H1 (cell line): ENCODE data around the gene FOXQ1. TPM values are rescaled to one million over a fixed set of nuclear protein-coding genes. Genes with fewer than 3 reads are reported as not detected.

Experiments used
- CTCF ChIA-PET: fragments of 300-600 bp; sonication (Branson Sonifier 250); formaldehyde crosslinking; loops from one replicate; lab custom pipeline; 2021; ENCODE audit not compliant: partially characterized antibody; lab: Charles Lee
- POLR2A ChIA-PET: fragments of 300-600 bp; sonication (Branson Sonifier 250); formaldehyde crosslinking; loops from one replicate; lab custom pipeline; 2021; ENCODE audit warnings: inconsistent platforms; ENCODE audit not compliant: partially characterized antibody; lab: Charles Lee
- DNase-seq, 2 experiments: peaks; one replicate each; pipeline versions ENCODE4 v3.0.0 to v3.0.0-alpha.2; 2010 to 2022; ENCODE audit warnings: low spot score in 2 of 2, low read depth in 1 of 2, mixed read lengths in 1 of 2
- FAIRE-seq: peaks from 2 replicates; lab custom pipeline; 2011; peaks lifted over from hg19 to GRCh38; lab: Jason Lieb, UNC
- H2AFZ ChIP-seq: 2 replicates; pipeline ENCODE4 v1.8.1; 2012; ENCODE audit warnings: low read length, inconsistent platforms
- H2AK5ac ChIP-seq: 2 replicates; pipeline ENCODE4 v1.6.1; 2013; ENCODE audit warnings: low read depth, low read length
- H2BK120ac ChIP-seq: replicated peaks from 2 replicates; pipeline ENCODE3; 2013; ENCODE audit warnings: low read depth, low read length, inconsistent platforms
- H2BK12ac ChIP-seq: 2 replicates; pipeline ENCODE4 v1.6.1; 2013; ENCODE audit warnings: low read depth, low read length
- H2BK15ac ChIP-seq: 2 replicates; pipeline ENCODE4 v1.6.1; 2013; ENCODE audit warnings: low read length
- H2BK20ac ChIP-seq: 2 replicates; pipeline ENCODE4 v1.6.1; 2013; ENCODE audit warnings: low read length
- H2BK5ac ChIP-seq: 2 replicates; pipeline ENCODE4 v1.6.1; 2013; ENCODE audit warnings: low read depth, low read length
- H3K14ac ChIP-seq: 2 replicates; pipeline ENCODE4 v1.6.1; 2013; ENCODE audit warnings: inconsistent platforms; ENCODE audit not compliant: insufficient read length
- H3K18ac ChIP-seq: 2 replicates; pipeline ENCODE4 v1.6.1; 2013; ENCODE audit warnings: low read length; ENCODE audit errors: extremely low read depth
- H3K23ac ChIP-seq: 2 replicates; pipeline ENCODE4 v1.6.1; 2013; ENCODE audit warnings: inconsistent platforms; ENCODE audit not compliant: insufficient read length
- H3K23me2 ChIP-seq: 2 replicates; pipeline ENCODE4 v1.6.1; 2013; ENCODE audit warnings: low read depth, low read length
- H3K27ac ChIP-seq: 2 replicates; pipeline ENCODE4 v1.6.1; 2011; ENCODE audit warnings: low read depth, low read length, inconsistent platforms
- H3K27me3 ChIP-seq, 4 experiments: replicated peaks in 1 of 4; 1 replicate in 1 of 4; 2 replicates in 3 of 4; pipeline versions ENCODE4 v1.6.1 to v1.8.1; 2011 to 2013; ENCODE audit warnings: low read length in 3 of 4, mild to moderate bottlenecking in 3 of 4, inconsistent platforms in 2 of 4, mixed read lengths in 2 of 4, moderate library complexity in 1 of 4; ENCODE audit not compliant: control insufficient read depth in 3 of 4, insufficient read depth in 3 of 4; ENCODE audit errors: extremely low read depth in 1 of 4
- H3K36me3 ChIP-seq, 4 experiments: 2 replicates each; pipeline versions ENCODE4 v1.6.1 to v1.8.1; 2011 to 2013; ENCODE audit warnings: mild to moderate bottlenecking in 4 of 4, low read length in 3 of 4, moderate library complexity in 2 of 4, control low read depth in 1 of 4, inconsistent platforms in 1 of 4; ENCODE audit not compliant: insufficient read depth in 4 of 4, control insufficient read depth in 2 of 4
- H3K4ac ChIP-seq: replicated peaks from 2 replicates; pipeline ENCODE3; 2013; ENCODE audit warnings: low read length, low read depth, mixed read lengths, inconsistent platforms; ENCODE audit not compliant: insufficient read length
- H3K4me1 ChIP-seq, 4 experiments: replicated peaks in 1 of 4; 1 replicate in 1 of 4; 2 replicates in 3 of 4; pipeline versions ENCODE4 v1.6.1 to v1.8.1; 2011 to 2013; ENCODE audit warnings: low read length in 3 of 4, inconsistent platforms in 2 of 4, mixed read lengths in 1 of 4; ENCODE audit not compliant: insufficient read depth in 4 of 4, control insufficient read depth in 3 of 4
- H3K4me2 ChIP-seq, 2 experiments: 2 replicates each; pipeline versions ENCODE4 v1.6.1 to v1.8.1; 2011 to 2013; ENCODE audit warnings: low read depth in 2 of 2, low read length in 2 of 2, control low read depth in 1 of 2, inconsistent platforms in 1 of 2, mild to moderate bottlenecking in 1 of 2; ENCODE audit not compliant: insufficient read depth in 1 of 2
- H3K4me3 ChIP-seq, 4 experiments: fragments of 200-600, 300-600 bp in 1 of 4; sonication (generic), shearing (Covaris generic), sonication (Bioruptor Twin) in 1 of 4; 2 replicates each; pipeline versions ENCODE4 v1.5.1 to v1.8.1; 2011 to 2016; ENCODE audit warnings: low read length in 4 of 4, low read depth in 3 of 4, control low read depth in 2 of 4, inconsistent platforms in 2 of 4, mild to moderate bottlenecking in 2 of 4, mixed read lengths in 1 of 4, moderate library complexity in 1 of 4; ENCODE audit not compliant: insufficient read depth in 2 of 4; ENCODE audit errors: extremely low read depth in 1 of 4
- H3K56ac ChIP-seq: replicated peaks from 2 replicates; pipeline ENCODE3; 2013; ENCODE audit warnings: low read depth, mild to moderate bottlenecking, mixed read lengths, low read length, inconsistent platforms; ENCODE audit not compliant: insufficient read length
- H3K79me1 ChIP-seq: 2 replicates; pipeline ENCODE4 v1.6.1; 2013; ENCODE audit warnings: low read depth, low read length, control low read depth
- H3K79me2 ChIP-seq, 2 experiments: 2 replicates each; pipeline versions ENCODE4 v1.6.1 to v1.8.1; 2012 to 2013; ENCODE audit warnings: low read length in 2 of 2, mild to moderate bottlenecking in 2 of 2, inconsistent platforms in 1 of 2; ENCODE audit not compliant: insufficient read depth in 2 of 2, control insufficient read depth in 1 of 2
- H3K9ac ChIP-seq, 4 experiments: replicated peaks in 1 of 4; 1 replicate in 1 of 4; 2 replicates in 3 of 4; pipeline versions ENCODE4 v1.6.1 to v1.8.1; 2011 to 2013; ENCODE audit warnings: low read depth in 3 of 4, low read length in 3 of 4, control low read depth in 2 of 4, mild to moderate bottlenecking in 2 of 4, moderate library complexity in 2 of 4, inconsistent platforms in 1 of 4; ENCODE audit errors: extremely low read depth in 1 of 4
- H3K9me3 ChIP-seq, 2 experiments: 2 replicates each; pipeline versions ENCODE4 v1.6.1 to v1.8.1; 2012 to 2013; ENCODE audit warnings: mild to moderate bottlenecking in 2 of 2, moderate library complexity in 2 of 2, control low read depth in 1 of 2, inconsistent platforms in 1 of 2, low read depth in 1 of 2, low read length in 1 of 2, mixed read lengths in 1 of 2; ENCODE audit not compliant: insufficient read depth in 2 of 2
- H4K20me1 ChIP-seq, 2 experiments: replicated peaks in 1 of 2; 2 replicates each; pipeline versions ENCODE3 to v1.8.1; 2011 to 2013; ENCODE audit warnings: inconsistent platforms in 2 of 2, low read length in 2 of 2, mild to moderate bottlenecking in 1 of 2; ENCODE audit not compliant: insufficient read depth in 2 of 2, control insufficient read depth in 1 of 2
- H4K5ac ChIP-seq: 2 replicates; pipeline ENCODE4 v1.6.1; 2013; ENCODE audit warnings: low read length, low read depth, mixed read lengths, inconsistent platforms; ENCODE audit not compliant: insufficient read length
- H4K8ac ChIP-seq: 2 replicates; pipeline ENCODE4 v1.8.0; 2013; ENCODE audit warnings: mild to moderate bottlenecking, moderate library complexity, low read length, inconsistent platforms; ENCODE audit not compliant: insufficient read depth; ENCODE audit errors: extremely low read depth
- H4K91ac ChIP-seq: replicated peaks from 2 replicates; pipeline ENCODE3; 2013; ENCODE audit warnings: low read length, mixed read lengths, inconsistent platforms; ENCODE audit not compliant: insufficient read length
- RFX5 ChIP-seq: IDR thresholded peaks from 2 replicates; pipeline ENCODE4 v1.6.1; 2011; ENCODE audit warnings: low read depth, low read length, improper control_type of control experiment, borderline replicate concordance
- RNF2 ChIP-seq: fragments of 200-900, 300-1000 bp; sonication (generic); IDR thresholded peaks from 2 replicates; pipeline ENCODE4 v1.7.1; 2016; ENCODE audit warnings: borderline replicate concordance, low read depth, mild to moderate bottlenecking, antibody characterized with exemption, low read length; ENCODE audit not compliant: poor library complexity, severe bottlenecking; ENCODE audit errors: missing control alignments
- WGBS, 2 experiments: shearing (Covaris generic) in 1 of 2; methylation state at CpG; one replicate each; pipeline versions ENCODE4 v1.1.6 to v1.1.7; 2013 to 2015; ENCODE audit warnings: low lambda C conversion rate in 2 of 2, mixed read lengths in 2 of 2, inconsistent platforms in 1 of 2, low coverage in 1 of 2, missing lambda C conversion rate in 1 of 2; ENCODE audit not compliant: insufficient replicate concordance in 2 of 2, insufficient coverage in 1 of 2, insufficient read length in 1 of 2; ENCODE audit errors: extremely low coverage in 1 of 2, missing lambda C conversion rate in 1 of 2; 5-methylcytosine and 5-hydroxymethylcytosine counted together
- polyA plus RNA-seq, 7 experiments: library from polyadenylated mRNA; depleted of rRNA in 3 of 7; stranded (reverse) in 5 of 7; unstranded in 2 of 7; fragments of >200 nt in 5 of 7; fragments of 200-250 nt in 2 of 7; gene quantifications; 1 replicate in 5 of 7; 2 replicates in 1 of 7; 4 replicates in 1 of 7; pipeline versions ENCODE4 v1.2.1 to v1.2.3, GENCODE V29; 2011 to 2013; ENCODE audit warnings: missing spikeins in 2 of 7, mixed read lengths in 2 of 7
- total RNA-seq: library from RNA; stranded (reverse); fragmentation: NEBNext Ultra II Directional; extraction: Animal tissue kit (Norgen Biotek cat#: 25700); gene quantifications from 2 replicates; pipeline ENCODE4 v1.2.1, GENCODE V29; 2021

Gene FOXQ1
- total and polyA plus RNA-seq, 2 of the 8 experiments (the other 6 are each of a cell fraction or from before 2014, with no cell fraction given): 0.03 TPM; not detected in 1

DNA sequence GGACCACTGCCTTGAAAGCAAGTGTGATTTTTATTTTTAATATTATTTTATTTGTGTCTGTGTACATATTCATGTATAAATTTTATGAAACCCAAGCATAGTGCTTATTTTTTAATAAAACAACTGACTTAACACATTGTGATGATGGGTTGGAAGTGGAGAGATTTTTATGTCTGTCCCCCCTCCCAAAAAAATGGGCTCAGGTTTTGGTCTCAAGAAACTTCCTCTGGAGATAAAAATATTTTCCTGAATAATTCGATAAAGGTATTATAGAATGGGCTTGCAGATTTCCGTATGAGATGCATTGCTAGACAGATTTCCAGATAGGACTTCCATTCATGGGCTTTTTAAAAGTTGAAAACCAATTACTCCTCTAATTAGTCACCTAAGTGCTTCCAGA, 2.7 kb downstream of the FOXQ1 start:
- no peaks in the 10 kb centered on the region; a peak in 1 of 8 replicates for H3K36me3 ChIP-seq
- no peak overlapping the region for H3K18ac ChIP-seq
- no peak overlapping the region for H3K23ac ChIP-seq
- no peak overlapping the region for H2BK15ac ChIP-seq
- no peak overlapping the region for H2BK12ac ChIP-seq
- H4K8ac ChIP-seq: no peak overlapping the region
- ChIA-PET POLR2A (no interaction called here), CTCF (interaction anchor here (1.0 to 1.1 kb wide), 2 partner anchors 58 to 73 kb away, joined by 3 read pairs; no protein-coding TSS in a partner anchor)
- no peak for FAIRE-seq
- H2AFZ ChIP-seq: no peak overlapping the region
- no peak overlapping the region for H2BK5ac ChIP-seq
- H3K79me2 ChIP-seq: no peaks in the 10 kb centered on the region
- no peak overlapping the region for H3K4me2 ChIP-seq
- TF ChIP-seq RFX5 (no peak), RNF2 (no peak)
- TF ChIP-seq, all 59 proteins: peak for 0
- no peak for DNase-seq
- Histone ChIP-seq H2BK20ac (no peak overlapping the region), H3K79me1 (no peaks in the 10 kb centered on the region), H3K27me3 (peaks cover 68 to 70% (median 69%) of the 10 kb centered on the region in 4 experiments), H3K14ac (no peak overlapping the region), H3K27ac (no peak overlapping the region), H3K4me3 (no peak overlapping the region), H3K9me3 (peaks cover 0 to 3% of the 10 kb centered on the region in 2 experiments; a peak in 1 of 4 replicates), H3K56ac (no peak overlapping the region), H2BK120ac (no peak overlapping the region), H4K91ac (no peak overlapping the region), H4K20me1 (peaks cover 11 to 13% of the 10 kb centered on the region in 2 experiments), H3K4me1 (peaks cover 0 to 20% (median 5%) of the 10 kb centered on the region in 4 experiments; a peak in 5 of 7 replicates), H4K5ac (no peak overlapping the region), H3K23me2 (peaks cover 19% of the 10 kb centered on the region; the same call in 1 of the 2 replicates), H3K9ac (no peak overlapping the region), H2AK5ac (no peak overlapping the region), H3K4ac (no peak overlapping the region)
- 55% methylated on average over 2 of the region's 2 CpGs; no CpG with 5 or more reads in 1 of the 2 experiments for WGBS, 2 experiments
